Colonic mucosa (tissue), 4 donors: ENCODE measurements around the gene SLC39A10. TPM values are rescaled to one million over a fixed set of nuclear protein-coding genes. Genes with fewer than 3 reads are reported as not detected.

Experiments
- DNase-seq: peaks from one replicate; pipeline ENCODE4 v3.0.0-alpha.2; 2020
- H3K27ac ChIP-seq: fragments of 200-600 bp; one replicate; pipeline ENCODE4 v1.8.0; 2021
- H3K27me3 ChIP-seq: fragments of 200-600 bp; one replicate; pipeline ENCODE4 v1.8.0; 2021
- H3K36me3 ChIP-seq: fragments of 200-600 bp; one replicate; pipeline ENCODE4 v1.8.0; 2021
- H3K4me1 ChIP-seq: fragments of 200-600 bp; one replicate; pipeline ENCODE4 v1.8.0; 2021; ENCODE audit warnings: mild to moderate bottlenecking
- H3K4me3 ChIP-seq: fragments of 200-600 bp; one replicate; pipeline ENCODE4 v1.8.0; 2021
- H3K9ac ChIP-seq, 2 donors: one replicate each; pipeline ENCODE4 v1.7.0; 2013; ENCODE audit warnings: control low read depth in 2 of 2, low read depth in 2 of 2, low read length in 2 of 2
- H3K9me3 ChIP-seq: fragments of 200-600 bp; one replicate; pipeline ENCODE4 v1.8.0; 2021
- CTCF ChIP-seq: fragments of 200-600 bp; IDR thresholded peaks from one replicate; pipeline ENCODE4 v1.8.0; 2022; ENCODE audit warnings: antibody characterized with exemption, mild to moderate bottlenecking
- intact Hi-C: fragments of 100-400 bp; cut with DNase I; formaldehyde crosslinking; loops from one replicate; pipeline ENCODE4 v1.14.1; 2022
- total RNA-seq, 2 donors: library from RNA; stranded (reverse); fragmentation: NEBNext Ultra II Directional in 1 of 2; extraction: Animal tissue kit (Norgen Biotek cat#: 25700) in 1 of 2; gene quantifications; one replicate each; pipeline ENCODE4 v1.2.1, GENCODE V29; 2021
- donor health status: healthy.
- donor health status: DM: no; HTN: no; CAD: no.
- donor health status: DM: no; HTN: no; CAD: no.

SLC39A10 gene
- total RNA-seq, 2 donors from 2014 or later, result 12.8 to 16.5 TPM

DNA sequence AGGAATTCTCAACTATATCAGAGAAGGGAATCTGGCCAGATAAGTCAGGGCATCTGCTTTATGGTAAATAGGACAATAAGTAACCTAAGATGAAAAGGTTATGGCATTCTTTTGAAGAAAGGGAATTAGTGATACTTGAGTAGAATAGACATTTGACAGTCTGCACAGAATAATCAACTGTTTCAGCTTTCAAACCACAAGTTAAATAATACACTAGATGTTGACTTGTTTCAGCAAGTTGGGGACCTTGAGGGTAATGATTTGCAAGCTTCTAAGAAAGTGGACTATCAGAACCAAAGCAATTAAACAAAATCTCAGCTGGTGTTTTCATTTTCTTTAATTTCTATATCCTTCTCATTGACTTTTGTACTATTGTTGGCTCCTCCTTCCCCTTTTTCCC lies 54.5 kb downstream of the SLC39A10 start:
- DNase-seq, result no peak

GRCh38 chr2:195716466-195716865 lies 59.4 kb downstream of the SLC39A10 start:
- Histone ChIP-seq H3K4me3 (no peak overlapping the region), H3K9ac (no peak overlapping the region), H3K4me1 (no peaks in the 10 kb centered on the region), H3K27me3 (no peaks in the 10 kb centered on the region), H3K27ac (no peak overlapping the region), H3K9me3 (no peaks in the 10 kb centered on the region), H3K36me3 (no peaks in the 10 kb centered on the region)
- intact Hi-C loops, result no loop called here
- no peak for TF ChIP-seq CTCF
- no peak for DNase-seq

More for the DNA sequence above, 54.5 kb downstream of the SLC39A10 start:
- Histone ChIP-seq H3K27ac (no peak overlapping the region), H3K4me1 (no peaks in the 10 kb centered on the region), H3K9ac (no peak overlapping the region), H3K4me3 (no peak overlapping the region), H3K9me3 (no peaks in the 10 kb centered on the region), H3K27me3 (no peaks in the 10 kb centered on the region), H3K36me3 (no peaks in the 10 kb centered on the region)
- intact Hi-C loops, result no loop called here
- TF ChIP-seq CTCF, result no peak

DNA sequence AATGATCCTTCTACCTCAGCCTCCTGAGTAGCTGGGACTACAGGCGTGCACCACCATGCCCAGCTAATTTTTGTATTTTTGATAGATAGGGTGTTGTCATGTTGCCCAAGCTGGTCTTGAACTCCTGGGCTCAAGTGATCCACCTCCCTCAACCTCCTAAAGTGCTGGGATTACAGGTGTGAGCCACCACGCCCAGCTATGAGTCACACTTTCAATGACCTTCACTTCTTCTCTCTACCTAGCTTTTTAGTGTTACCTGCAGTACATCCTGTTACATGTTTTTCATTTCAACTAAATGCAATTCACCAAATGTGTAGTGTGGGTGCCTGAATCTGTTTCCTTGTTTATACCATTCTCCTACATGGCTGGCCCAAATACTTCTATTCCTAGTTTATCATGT lies 64.0 kb downstream of the SLC39A10 start:
- Histone ChIP-seq H3K4me3 (no peak overlapping the region), H3K9me3 (no peaks in the 10 kb centered on the region), H3K9ac (no peak overlapping the region), H3K27ac (no peak overlapping the region), H3K4me1 (no peaks in the 10 kb centered on the region), H3K36me3 (no peaks in the 10 kb centered on the region), H3K27me3 (no peaks in the 10 kb centered on the region)
- intact Hi-C loops, result no loop called here
- TF ChIP-seq CTCF, result no peak
- DNase-seq, result peak; percentile 21

DNA sequence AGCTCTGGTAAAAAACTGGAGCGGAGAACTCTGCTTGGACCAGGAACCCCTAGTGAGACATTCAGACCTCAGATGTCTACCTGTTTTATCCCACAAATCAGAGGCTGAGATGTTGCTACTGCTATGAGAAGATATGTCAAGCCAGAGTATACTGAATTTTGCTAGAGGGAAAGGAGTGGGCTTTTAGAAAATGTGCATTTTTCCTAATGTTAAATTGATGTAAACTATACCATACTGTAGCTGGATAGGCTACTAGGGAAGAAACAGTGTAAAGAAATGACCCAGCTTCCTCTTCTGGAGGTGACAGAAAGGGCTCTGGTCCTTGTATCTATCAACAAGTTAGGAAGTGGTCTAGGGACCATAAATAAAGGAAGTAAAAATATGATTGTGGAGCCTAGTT lies 65.0 kb downstream of the SLC39A10 start:
- Histone ChIP-seq H3K36me3 (no peaks in the 10 kb centered on the region), H3K9me3 (no peaks in the 10 kb centered on the region), H3K4me1 (no peaks in the 10 kb centered on the region), H3K27ac (no peak overlapping the region), H3K4me3 (no peak overlapping the region), H3K27me3 (no peaks in the 10 kb centered on the region), H3K9ac (no peak overlapping the region)
- intact Hi-C loops, result no loop called here
- DNase-seq, result no peak
- TF ChIP-seq CTCF, result no peak

GRCh38 chr2:195727106-195727505 lies 70.1 kb downstream of the SLC39A10 start:
- no peaks in the 10 kb centered on the region for H3K36me3 ChIP-seq
- DNase-seq, result no peak
- no peaks in the 10 kb centered on the region for H3K9me3 ChIP-seq
- H3K4me3 ChIP-seq, result no peak overlapping the region
- H3K4me1 ChIP-seq, result no peaks in the 10 kb centered on the region
- H3K27ac ChIP-seq, result no peak overlapping the region
- no peak overlapping the region for H3K9ac ChIP-seq
- intact Hi-C loops, result no loop called here
- H3K27me3 ChIP-seq, result no peaks in the 10 kb centered on the region
- TF ChIP-seq CTCF, result no peak

- H3K4me1 ChIP-seq, result no peaks in the 10 kb centered on the region
Observed at GRCh38 chr2:195730912-195731311, 73.9 kb downstream of the SLC39A10 start.

More at GRCh38 chr2:195730912-195731311, 73.9 kb downstream of the SLC39A10 start:
- DNase-seq, result no peak
- no peak overlapping the region for H3K4me3 ChIP-seq
- H3K36me3 ChIP-seq, result no peaks in the 10 kb centered on the region
- H3K9ac ChIP-seq, result no peak overlapping the region
- intact Hi-C loops, result no loop called here
- no peaks in the 10 kb centered on the region for H3K9me3 ChIP-seq
- TF ChIP-seq CTCF, result no peak
- H3K27me3 ChIP-seq, result no peaks in the 10 kb centered on the region
- no peak overlapping the region for H3K27ac ChIP-seq
